Panc1 (cell line): Measurements from ENCODE around the gene ZDHHC7. TPM values are rescaled to one million over a fixed set of nuclear protein-coding genes. Genes with fewer than 3 reads are reported as not detected.
A peak's percentile ranks its signal among the peaks of the same experiment; 100 is the strongest.

Experiments
- ATAC-seq: fragments of 200-7000 bp; cut with Tn5 transposase; 2 replicates; pipeline ENCODE4 v1.9.1; 2020; ENCODE audit warnings: mild to moderate bottlenecking, moderate library complexity
- BruUV-seq: library from RNA; stranded (reverse); fragments of 400-500 nt; replicated peaks from 2 replicates; lab custom pipeline; 2021; lab: Mats Ljungman, UMichigan
- CTCF ChIA-PET: fragments of 300-600 bp; sonication (Branson Sonifier 250); formaldehyde crosslinking; loops from one replicate; lab custom pipeline; 2022; ENCODE audit warnings: antibody characterized with exemption; lab: Charles Lee
- POLR2A ChIA-PET: fragments of 300-600 bp; sonication (Branson Sonifier 250); formaldehyde crosslinking; loops from one replicate; lab custom pipeline; 2022; ENCODE audit warnings: antibody characterized with exemption; lab: Charles Lee
- DNase-seq: peaks from one replicate; pipeline ENCODE4 v3.0.0-alpha.2; 2010; ENCODE audit warnings: low read depth, low spot score
- H3K27ac ChIP-seq: 2 replicates; pipeline ENCODE4 v1.5.1; 2011; ENCODE audit warnings: mild to moderate bottlenecking, low read length, inconsistent platforms
- H3K27me3 ChIP-seq: fragments of 200-500 bp; sonication (Bioruptor generic); 2 replicates; pipeline ENCODE4 v1.6.0; 2014; ENCODE audit warnings: low read length, inconsistent platforms; ENCODE audit not compliant: control insufficient read depth, insufficient read depth
- H3K36me3 ChIP-seq: fragments of 200-500 bp; sonication (Bioruptor generic); 2 replicates; pipeline ENCODE4 v1.5.1; 2014; ENCODE audit warnings: inconsistent platforms, mild to moderate bottlenecking, low read length, moderate library complexity; ENCODE audit not compliant: control insufficient read depth, insufficient read depth
- H3K4me1 ChIP-seq: 2 replicates; pipeline ENCODE4 v1.5.1; 2011; ENCODE audit warnings: inconsistent platforms, mild to moderate bottlenecking, low read length, moderate library complexity; ENCODE audit not compliant: control insufficient read depth, insufficient read depth
- H3K4me3 ChIP-seq, 2 experiments: 2 replicates each; pipeline ENCODE4 v1.5.1; 2011 to 2012; ENCODE audit warnings: low read depth in 2 of 2, low read length in 2 of 2, mild to moderate bottlenecking in 2 of 2, inconsistent platforms in 1 of 2, moderate library complexity in 1 of 2
- H3K9me3 ChIP-seq: fragments of 200-500 bp; sonication (Bioruptor generic); 2 replicates; pipeline ENCODE4 v1.5.1; 2014; ENCODE audit warnings: low read depth, mild to moderate bottlenecking, inconsistent platforms, low read length, moderate library complexity; ENCODE audit not compliant: control insufficient read depth, insufficient read depth
- CTCF ChIP-seq: fragments of 450-650 bp; IDR thresholded peaks from 2 replicates; pipeline ENCODE4 v1.5.1; 2017; ENCODE audit warnings: mild to moderate bottlenecking
- POLR2AphosphoS5 ChIP-seq: IDR thresholded peaks from 2 replicates; pipeline ENCODE4 v1.6.1; 2012; ENCODE audit warnings: mild to moderate bottlenecking, low read depth, low read length, moderate library complexity
- REST ChIP-seq, 2 experiments: IDR thresholded peaks; 2 replicates each; pipeline ENCODE4 v1.6.1; 2011 to 2012; ENCODE audit warnings: low read depth in 2 of 2, control low read depth in 1 of 2, low read length in 1 of 2, mild to moderate bottlenecking in 1 of 2, moderate library complexity in 1 of 2; ENCODE audit not compliant: insufficient read depth in 1 of 2
- SIN3A ChIP-seq: IDR thresholded peaks from 2 replicates; pipeline ENCODE4 v1.6.1; 2012; ENCODE audit warnings: low read depth, mild to moderate bottlenecking, low read length, moderate library complexity, borderline replicate concordance; ENCODE audit not compliant: insufficient read depth
- TCF7L2 ChIP-seq: IDR thresholded peaks from 2 replicates; pipeline ENCODE4 v1.6.1; 2011; ENCODE audit warnings: mild to moderate bottlenecking, low read depth, low read length, inconsistent platforms
- in situ Hi-C: cut with HindIII; loops from 2 replicates; pipeline ENCODE4 v1.10.0; 2016; ENCODE audit warnings: low sequenced_read_pairs, low pct_unique_long_range_greater_than_20kb
- intact Hi-C: fragments of 100-400 bp; cut with micrococcal nuclease; formaldehyde crosslinking; loops from one replicate; pipeline ENCODE4 v1.10.0; 2022; ENCODE audit not compliant: unreplicated experiment
- total RNA-seq: library from RNA; stranded (reverse); gene quantifications from one replicate; pipeline ENCODE4 v1.2.1, GENCODE V29; 2021; ENCODE audit not compliant: unreplicated experiment

ZDHHC7 gene
- total RNA-seq, 1 experiment from 2014 or later: 71.5 TPM

- in situ Hi-C loops: no loop called here
- no peaks in the 10 kb centered on the region for H3K27me3 ChIP-seq
- ATAC-seq: peak; percentile 93
- H3K36me3 ChIP-seq: peaks cover 4% of the 10 kb centered on the region; the same call in 1 of the 2 replicates
- CTCF ChIA-PET: interaction anchor here (1.0 kb wide), 1 partner anchor 59 kb away, joined by 3 read pairs; no protein-coding TSS in a partner anchor
- peak within 1 kb of the TSS; percentile 89 for H3K27ac ChIP-seq
- intact Hi-C loops: no loop called here
- POLR2A ChIA-PET: interaction anchor here (0.6 kb wide), 1 partner anchor 52 kb away, joined by 3 read pairs; no protein-coding TSS in a partner anchor
- no peak for TF ChIP-seq SIN3A
- no peak for TF ChIP-seq CTCF
- TF ChIP-seq REST (IDR thresholded peaks at IDR 0.05; ENCODE audit: insufficient read depth in 1 of 2, low read depth in 2 of 2, low read length in 1 of 2): no peak
- peak; percentile 74 for TF ChIP-seq POLR2AphosphoS5
- H3K9me3 ChIP-seq: no peaks in the 10 kb centered on the region
- DNase-seq: no peak
- H3K4me1 ChIP-seq: peaks cover 19% of the 10 kb centered on the region
- BruUV-seq: no TSS peak
- peak within 1 kb of the TSS; percentile 67 to 75 for H3K4me3 ChIP-seq
These were observed 16.1 kb upstream of the ZDHHC7 start, which contains the start of gene KIAA0513 for GRCh38 chr16:85027349-85027957. KIAA0513 (plus strand) TSS chr16:85027795; CDS start chr16:85067072, 39,277 bp downstream.

- H3K4me3 ChIP-seq: peak overlapping the region; percentile 67 to 75
- no peaks in the 10 kb centered on the region for H3K9me3 ChIP-seq
- DNase-seq (no peak), ATAC-seq (no peak)
- H3K27ac ChIP-seq: peak overlapping the region; percentile 89
- TF ChIP-seq SIN3A (no peak), REST (IDR thresholded peaks at IDR 0.05; ENCODE audit: insufficient read depth in 1 of 2, low read depth in 2 of 2, low read length in 1 of 2) (no peak), TCF7L2 (no peak), CTCF (no peak), POLR2AphosphoS5 (no peak)
- BruUV-seq: TSS peak; percentile 92
- H3K36me3 ChIP-seq: peaks cover 4% of the 10 kb centered on the region; the same call in 1 of the 2 replicates
- H3K27me3 ChIP-seq: no peaks in the 10 kb centered on the region
- H3K4me1 ChIP-seq: peaks cover 19% of the 10 kb centered on the region
- intact Hi-C loops (no loop called here), in situ Hi-C loops (no loop called here)
- CTCF ChIA-PET: interaction anchor here (1.0 kb wide), 1 partner anchor 60 kb away, joined by 3 read pairs; no protein-coding TSS in a partner anchor
- POLR2A ChIA-PET: no interaction called here
These were observed 15.4 kb upstream of the ZDHHC7 start for GRCh38 chr16:85026703-85027102.
